Measurements from ENCODE around the gene SRPRB.

DNA sequence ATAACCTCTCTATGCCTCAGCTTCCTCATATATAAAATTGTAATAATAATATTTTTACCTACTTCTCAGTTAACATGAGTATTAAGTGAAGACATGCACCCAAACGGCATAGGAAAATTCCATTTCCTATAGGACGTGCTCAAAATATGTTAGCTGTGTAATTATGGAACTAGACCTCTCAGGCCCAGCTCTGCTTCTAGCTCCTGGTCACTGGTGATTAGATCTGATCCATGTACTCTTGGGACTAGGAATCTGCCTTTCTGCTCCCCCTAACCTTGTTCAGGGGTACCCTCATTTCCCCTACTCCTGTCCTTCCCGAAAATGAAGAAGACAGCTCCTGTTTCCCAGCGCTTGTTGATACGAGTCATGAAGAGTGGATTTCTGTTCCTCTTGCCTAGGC, 29.8 kb upstream of the SRPRB start:
- no peak for TF ChIP-seq POLR2A (IDR thresholded peaks at IDR 0.05; ENCODE audit: low read depth, low read length)
- TF ChIP-seq TAF1 (IDR thresholded peaks at IDR 0.05; ENCODE audit: low read depth, low read length): no peak
- no peak for TF ChIP-seq SPI1 (IDR thresholded peaks at IDR 0.05; ENCODE audit: low read depth, low read length)
- no peak for TF ChIP-seq POLR2AphosphoS5 (IDR thresholded peaks at IDR 0.05; ENCODE audit: low read depth, low read length)

Data from GM12891 (cell line).